A549 (cell line): ENCODE measurements around the gene MYO9A.

Experiments
- BHLHE40 ChIP-seq: IDR thresholded peaks from 2 replicates; pipeline ENCODE4 v1.6.1; 2012; ENCODE audit warnings: low read depth, low read length, inconsistent platforms
- CEBPB ChIP-seq, 2 experiments: fragments of >200 bp in 1 of 2; sonication (Bioruptor Twin) in 1 of 2; formaldehyde crosslinking in 1 of 2; IDR thresholded peaks; 2 replicates each; pipeline ENCODE4 v1.6.1; 2012 to 2016
- GATA3 ChIP-seq: IDR thresholded peaks from 2 replicates; pipeline ENCODE4 v1.6.1; 2012; ENCODE audit warnings: borderline replicate concordance
- HDAC2 ChIP-seq: fragments of 200-600 bp; sonication (generic); IDR thresholded peaks from 2 replicates; pipeline ENCODE4 v1.6.1; 2016
- NR3C1 ChIP-seq: fragments of >200 bp; sonication (Bioruptor Twin); formaldehyde crosslinking; IDR thresholded peaks from 3 replicates; pipeline ENCODE4 v1.6.1; 2017
- POLR2A ChIP-seq: IDR thresholded peaks from 2 replicates; pipeline ENCODE4 v1.6.1; 2012; ENCODE audit warnings: mild to moderate bottlenecking, low read length
- POLR2AphosphoS2 ChIP-seq: conservative IDR thresholded peaks from 2 replicates; pipeline ENCODE4 v1.6.1; 2012; ENCODE audit warnings: low read length, improper control_type of control experiment, inconsistent platforms
- TF ChIP-seq, protein P1 (sequence below): fragments of >200 bp; sonication (Bioruptor Twin); formaldehyde crosslinking; IDR thresholded peaks from 3 replicates; pipeline ENCODE4 v1.5.1; 2016
- TF ChIP-seq, protein P2 (sequence below): IDR thresholded peaks from 2 replicates; pipeline ENCODE4 v1.6.1; 2012

DNA sequence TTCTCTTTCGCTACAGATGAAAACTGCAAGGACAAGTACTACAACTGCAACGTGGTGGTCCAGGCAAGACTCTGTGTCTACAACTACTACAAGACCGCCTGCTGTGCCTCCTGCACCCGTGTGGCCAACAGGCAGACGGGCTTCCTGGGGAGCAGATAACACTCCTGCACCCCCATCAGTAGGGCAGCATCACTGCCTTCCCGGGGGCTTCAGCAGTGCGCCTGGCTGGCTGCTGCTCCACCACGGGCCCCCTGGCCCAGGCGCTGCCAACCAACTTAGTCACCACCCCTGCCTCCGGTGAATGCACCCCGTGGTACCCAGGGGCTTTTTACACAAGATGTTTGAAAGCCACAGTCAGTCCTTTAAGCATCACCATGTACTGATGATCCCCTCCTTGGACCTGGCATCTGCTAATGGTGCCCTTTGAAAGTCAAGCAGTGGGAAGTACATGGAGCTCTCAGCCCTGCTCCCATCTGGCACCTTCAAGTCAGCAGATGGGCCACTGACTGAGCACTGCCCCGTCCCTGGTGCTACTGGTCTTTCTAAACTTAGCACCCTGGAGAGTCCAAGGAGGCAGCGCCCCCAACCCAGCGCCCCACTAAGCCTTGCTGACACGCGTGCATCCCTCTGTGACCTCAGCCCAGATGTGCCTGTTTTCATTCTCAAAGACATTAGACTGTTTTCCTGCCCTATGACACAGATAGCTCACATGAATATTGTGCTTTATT, 340.6 kb downstream of the MYO9A start:
- TF ChIP-seq, protein P1, sequence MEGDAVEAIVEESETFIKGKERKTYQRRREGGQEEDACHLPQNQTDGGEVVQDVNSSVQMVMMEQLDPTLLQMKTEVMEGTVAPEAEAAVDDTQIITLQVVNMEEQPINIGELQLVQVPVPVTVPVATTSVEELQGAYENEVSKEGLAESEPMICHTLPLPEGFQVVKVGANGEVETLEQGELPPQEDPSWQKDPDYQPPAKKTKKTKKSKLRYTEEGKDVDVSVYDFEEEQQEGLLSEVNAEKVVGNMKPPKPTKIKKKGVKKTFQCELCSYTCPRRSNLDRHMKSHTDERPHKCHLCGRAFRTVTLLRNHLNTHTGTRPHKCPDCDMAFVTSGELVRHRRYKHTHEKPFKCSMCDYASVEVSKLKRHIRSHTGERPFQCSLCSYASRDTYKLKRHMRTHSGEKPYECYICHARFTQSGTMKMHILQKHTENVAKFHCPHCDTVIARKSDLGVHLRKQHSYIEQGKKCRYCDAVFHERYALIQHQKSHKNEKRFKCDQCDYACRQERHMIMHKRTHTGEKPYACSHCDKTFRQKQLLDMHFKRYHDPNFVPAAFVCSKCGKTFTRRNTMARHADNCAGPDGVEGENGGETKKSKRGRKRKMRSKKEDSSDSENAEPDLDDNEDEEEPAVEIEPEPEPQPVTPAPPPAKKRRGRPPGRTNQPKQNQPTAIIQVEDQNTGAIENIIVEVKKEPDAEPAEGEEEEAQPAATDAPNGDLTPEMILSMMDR, result no peak
- TF ChIP-seq NR3C1 (no peak), CEBPB (IDR thresholded peaks at IDR 0.05) (no peak), GATA3 (no peak), HDAC2 (no peak), POLR2AphosphoS2 (no peak), BHLHE40 (no peak), POLR2A (no peak)
- TF ChIP-seq, protein P2, sequence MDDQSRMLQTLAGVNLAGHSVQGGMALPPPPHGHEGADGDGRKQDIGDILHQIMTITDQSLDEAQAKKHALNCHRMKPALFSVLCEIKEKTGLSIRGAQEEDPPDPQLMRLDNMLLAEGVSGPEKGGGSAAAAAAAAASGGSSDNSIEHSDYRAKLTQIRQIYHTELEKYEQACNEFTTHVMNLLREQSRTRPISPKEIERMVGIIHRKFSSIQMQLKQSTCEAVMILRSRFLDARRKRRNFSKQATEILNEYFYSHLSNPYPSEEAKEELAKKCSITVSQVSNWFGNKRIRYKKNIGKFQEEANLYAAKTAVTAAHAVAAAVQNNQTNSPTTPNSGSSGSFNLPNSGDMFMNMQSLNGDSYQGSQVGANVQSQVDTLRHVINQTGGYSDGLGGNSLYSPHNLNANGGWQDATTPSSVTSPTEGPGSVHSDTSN, result no peak
